Measurements from ENCODE around the gene CWF19L2.

DNA sequence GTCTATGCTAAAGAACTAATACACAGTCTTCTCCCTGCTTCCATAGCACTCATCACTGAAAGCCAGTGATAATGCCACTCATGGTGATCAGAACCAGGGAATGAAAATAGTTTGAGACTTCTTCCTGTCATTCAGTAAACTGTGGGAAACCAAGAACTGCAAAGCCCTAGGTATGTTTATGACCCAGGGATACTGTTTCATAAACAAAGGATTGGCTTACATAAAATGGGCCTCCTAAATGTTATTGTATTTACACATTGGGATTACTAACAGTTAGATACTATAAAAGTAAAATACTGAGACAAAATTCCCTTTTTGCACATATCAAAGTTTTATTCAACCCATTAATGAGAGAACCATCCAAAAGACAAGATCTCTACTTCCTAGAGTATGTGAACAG is 21.3 kb upstream of the CWF19L2 start:
- TF ChIP-seq, protein P1, sequence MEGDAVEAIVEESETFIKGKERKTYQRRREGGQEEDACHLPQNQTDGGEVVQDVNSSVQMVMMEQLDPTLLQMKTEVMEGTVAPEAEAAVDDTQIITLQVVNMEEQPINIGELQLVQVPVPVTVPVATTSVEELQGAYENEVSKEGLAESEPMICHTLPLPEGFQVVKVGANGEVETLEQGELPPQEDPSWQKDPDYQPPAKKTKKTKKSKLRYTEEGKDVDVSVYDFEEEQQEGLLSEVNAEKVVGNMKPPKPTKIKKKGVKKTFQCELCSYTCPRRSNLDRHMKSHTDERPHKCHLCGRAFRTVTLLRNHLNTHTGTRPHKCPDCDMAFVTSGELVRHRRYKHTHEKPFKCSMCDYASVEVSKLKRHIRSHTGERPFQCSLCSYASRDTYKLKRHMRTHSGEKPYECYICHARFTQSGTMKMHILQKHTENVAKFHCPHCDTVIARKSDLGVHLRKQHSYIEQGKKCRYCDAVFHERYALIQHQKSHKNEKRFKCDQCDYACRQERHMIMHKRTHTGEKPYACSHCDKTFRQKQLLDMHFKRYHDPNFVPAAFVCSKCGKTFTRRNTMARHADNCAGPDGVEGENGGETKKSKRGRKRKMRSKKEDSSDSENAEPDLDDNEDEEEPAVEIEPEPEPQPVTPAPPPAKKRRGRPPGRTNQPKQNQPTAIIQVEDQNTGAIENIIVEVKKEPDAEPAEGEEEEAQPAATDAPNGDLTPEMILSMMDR (conservative IDR thresholded peaks at IDR 0.05; ENCODE audit: low read length), result no peak
- no peak for TF ChIP-seq EZH2phosphoT487 (IDR thresholded peaks at IDR 0.05; ENCODE audit: borderline replicate concordance, low read depth, low read length)

Data from OCI-LY7 (cell line).